Heart left ventricle (tissue), 16 donors: ENCODE measurements around the gene CHRD. TPM values are rescaled to one million over a fixed set of nuclear protein-coding genes. Genes with fewer than 3 reads are reported as not detected.

Source experiments
- ATAC-seq, 4 donors: fragments of 200-7000 bp; cut with Tn5 transposase; one replicate each; pipeline ENCODE4 v1.9.1; 2020 to 2022; ENCODE audit warnings: moderate library complexity in 4 of 4, mild to moderate bottlenecking in 3 of 4, moderate number of reproducible peaks in 1 of 4
- DNase-seq, 5 donors: peaks; one replicate each; pipeline ENCODE4 v3.0.0-alpha.2; 2020
- H3K27ac ChIP-seq, 12 donors: fragments of 200-600 bp; sonication (generic) in 4 of 12; one replicate each; pipeline versions ENCODE4 v1.5.0 to v1.8.0; 2016 to 2022; ENCODE audit warnings: mild to moderate bottlenecking in 2 of 12
- H3K27me3 ChIP-seq, 9 donors: fragments of 200-600 bp; sonication (generic) in 2 of 9; one replicate each; pipeline versions ENCODE4 v1.5.1 to v1.8.0; 2016 to 2022; ENCODE audit warnings: mild to moderate bottlenecking in 3 of 9
- H3K36me3 ChIP-seq, 9 donors: fragments of 200-600 bp; sonication (generic) in 2 of 9; one replicate each; pipeline versions ENCODE4 v1.5.0 to v1.8.0; 2018 to 2022; ENCODE audit warnings: mild to moderate bottlenecking in 2 of 9
- H3K4me1 ChIP-seq, 12 donors: fragments of 200-600 bp; sonication (generic) in 4 of 12; one replicate each; pipeline versions ENCODE4 v1.5.0 to v1.8.0; 2016 to 2022; ENCODE audit warnings: mild to moderate bottlenecking in 3 of 12
- H3K4me3 ChIP-seq, 12 donors: fragments of 200-600 bp; sonication (generic) in 4 of 12; one replicate each; pipeline versions ENCODE4 v1.5.0 to v1.8.0; 2017 to 2022; ENCODE audit warnings: mild to moderate bottlenecking in 9 of 12, moderate library complexity in 4 of 12
- H3K9me3 ChIP-seq, 12 donors: fragments of 200-600 bp; sonication (generic) in 4 of 12; one replicate each; pipeline versions ENCODE4 v1.5.0 to v1.8.0; 2016 to 2022; ENCODE audit warnings: mild to moderate bottlenecking in 1 of 12
- POLR2A ChIP-seq, 2 donors: fragments of 450-650 bp; IDR thresholded peaks; one replicate each; pipeline ENCODE4 v1.6.1; 2017; ENCODE audit warnings: antibody characterized with exemption in 2 of 2, mild to moderate bottlenecking in 2 of 2, moderate library complexity in 2 of 2
- WGBS, 4 donors: extraction: QIAGEN DNeasy Blood & Tissue Kit in 2 of 4; methylation state at CpG; one replicate each; pipeline versions ENCODE4 v1.1.5 to v1.1.7; 2013 to 2018; 5-methylcytosine and 5-hydroxymethylcytosine counted together
- intact Hi-C, 10 donors: fragments of 100-400 bp; cut with DNase I; formaldehyde crosslinking; loops; one replicate each; pipeline versions ENCODE4 v1.11.1 to v1.14.2; 2022
- polyA plus RNA-seq, 2 donors: library from polyadenylated mRNA; stranded (reverse); fragments of 200-250 nt; gene quantifications; one replicate each; pipeline ENCODE4 v1.2.3, GENCODE V29; 2013
- total RNA-seq, 9 donors: library from RNA; depleted of rRNA in 2 of 9; stranded (reverse); fragments of >200 nt in 2 of 9; fragmentation: NEBNext Ultra II Directional in 3 of 9; extraction: Animal tissue kit (Norgen Biotek cat#: 25700) in 3 of 9; gene quantifications; one replicate each; pipeline versions ENCODE4 v1.1.0 to v1.2.4, GENCODE V29; 2016 to 2023
- TF ChIP-seq, protein P1 (sequence below), 12 donors: fragments of 200-600 bp; sonication (generic) in 4 of 12; IDR thresholded peaks; one replicate each; pipeline versions ENCODE4 v1.5.0 to v1.8.0; 2018 to 2022; ENCODE audit warnings: antibody characterized with exemption in 12 of 12, mild to moderate bottlenecking in 5 of 12
- donor health status: ischemic (EF 13 %, LVEDD 7.1; RV severe dilation, severe dysfunction).
- donor health status: healthy with polysubstance abuse.
- donor health status: DM: no; HTN: yes; CAD: no.
- donor health status: DM: no; HTN: no; CAD: no.
- donor health status: ischemic (EF 25% LVEDD 6.9; RV normal size, moderate dysfunction).
- donor health status: ischemic (EF 25% LVEDD 5.7; RV mildly dilated, moderate dysfunction).
- donor health status: healthy.
- donor health status: DM: yes; HTN: yes; CAD: no.
- donor health status: ischemic (EF 35%, LVEDD 5.7; RV mildly dilated, moderate dysfunction).
- donor health status: nonischemic (EF 11% LVEDD 7.7; RV severe dilation, severe dysfunction).
- donor health status: DM: yes; HTN: yes; CAD: no.
- donor health status: PGD.
- donor health status: ischemic (EF 29% LVEDD 5.4; RV normal size, mild dysfunction).
- donor health status: nonischemic (EF 23%, LVEDD 6.1; RV moderate dilation, normal function).

The CHRD gene
- total and polyA plus RNA-seq, 11 donors: 2.0 to 7.4 (median 4.8) TPM

DNA sequence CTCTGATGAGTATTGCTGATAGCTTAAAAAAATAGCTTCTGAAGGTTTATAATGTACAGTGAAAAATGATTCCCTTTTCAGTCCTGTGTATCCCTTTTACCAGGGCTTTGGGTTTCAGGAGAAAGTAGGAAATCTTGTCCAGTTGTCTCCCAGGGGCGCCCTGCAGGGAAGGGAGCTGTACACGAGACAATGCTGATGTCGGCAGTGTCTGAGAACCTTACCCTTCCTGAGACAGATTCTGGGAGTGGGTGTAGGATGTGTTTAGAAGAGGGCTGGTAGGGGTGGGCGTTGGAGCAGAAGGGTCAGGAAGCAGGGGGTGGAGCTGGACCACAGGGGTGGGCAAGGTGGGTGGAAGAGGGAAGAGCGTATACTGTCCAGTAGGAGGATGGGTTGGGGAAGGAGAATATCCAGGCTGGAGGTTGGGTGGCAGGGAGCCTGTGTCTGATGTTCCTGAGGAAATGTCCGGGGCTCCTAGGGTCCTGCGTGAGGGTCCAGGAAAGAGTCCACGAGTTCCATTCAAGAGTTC lies 7.5 kb upstream of the CHRD start:
- Histone ChIP-seq H3K27me3 (peaks cover 0 to 15% (median 10%) of the 10 kb centered on the region in 9 donors), H3K9me3 (no peaks in the 10 kb centered on the region), H3K4me1 (peaks cover 0 to 32% (median 17%) of the 10 kb centered on the region in 12 donors), H3K4me3 (no peak overlapping the region), H3K36me3 (peaks cover 0 to 30% (median 19%) of the 10 kb centered on the region in 9 donors), H3K27ac (no peak overlapping the region)
- DNase-seq (no peak), ATAC-seq (no peak)
- 61 to 70% (median 64%) methylated on average over 8 of the region's 8 CpGs for WGBS, 4 donors
- intact Hi-C loops: loop anchor here (2.0 to 10.0 kb wide), 7 partner anchors 95 to 405 kb away; no protein-coding TSS in a partner anchor
- TF ChIP-seq, protein P1, sequence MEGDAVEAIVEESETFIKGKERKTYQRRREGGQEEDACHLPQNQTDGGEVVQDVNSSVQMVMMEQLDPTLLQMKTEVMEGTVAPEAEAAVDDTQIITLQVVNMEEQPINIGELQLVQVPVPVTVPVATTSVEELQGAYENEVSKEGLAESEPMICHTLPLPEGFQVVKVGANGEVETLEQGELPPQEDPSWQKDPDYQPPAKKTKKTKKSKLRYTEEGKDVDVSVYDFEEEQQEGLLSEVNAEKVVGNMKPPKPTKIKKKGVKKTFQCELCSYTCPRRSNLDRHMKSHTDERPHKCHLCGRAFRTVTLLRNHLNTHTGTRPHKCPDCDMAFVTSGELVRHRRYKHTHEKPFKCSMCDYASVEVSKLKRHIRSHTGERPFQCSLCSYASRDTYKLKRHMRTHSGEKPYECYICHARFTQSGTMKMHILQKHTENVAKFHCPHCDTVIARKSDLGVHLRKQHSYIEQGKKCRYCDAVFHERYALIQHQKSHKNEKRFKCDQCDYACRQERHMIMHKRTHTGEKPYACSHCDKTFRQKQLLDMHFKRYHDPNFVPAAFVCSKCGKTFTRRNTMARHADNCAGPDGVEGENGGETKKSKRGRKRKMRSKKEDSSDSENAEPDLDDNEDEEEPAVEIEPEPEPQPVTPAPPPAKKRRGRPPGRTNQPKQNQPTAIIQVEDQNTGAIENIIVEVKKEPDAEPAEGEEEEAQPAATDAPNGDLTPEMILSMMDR (IDR thresholded peaks at IDR 0.05): no peak
- no peak for TF ChIP-seq POLR2A (IDR thresholded peaks at IDR 0.05)

DNA sequence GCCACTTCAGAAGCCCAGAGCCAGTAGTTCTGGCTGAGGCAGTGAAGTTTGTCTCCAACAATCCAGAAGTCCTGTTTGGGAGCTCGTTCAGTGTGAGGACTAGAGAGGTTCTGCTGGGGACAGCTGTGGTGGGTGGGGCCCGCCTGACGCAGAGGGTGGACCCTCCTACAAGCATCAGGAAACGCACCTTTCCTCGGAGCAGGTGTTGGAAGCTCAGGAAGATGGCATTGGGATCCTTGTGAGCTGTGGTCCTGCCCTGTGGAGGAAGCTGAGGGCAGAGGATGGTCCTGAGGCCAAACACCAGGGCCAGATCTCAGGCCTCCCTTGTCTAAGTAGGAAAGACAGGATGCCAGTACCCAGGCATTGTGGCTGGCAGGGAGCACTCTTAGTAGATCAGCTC lies 6.9 kb upstream of the CHRD start:
- ATAC-seq (no peak), DNase-seq (no peak)
- peak overlapping the region in 1 of 12 donors; percentile 37 for H3K27ac ChIP-seq
- intact Hi-C loops: loop anchor here (2.0 to 10.0 kb wide), 7 partner anchors 94 to 404 kb away; no protein-coding TSS in a partner anchor
- WGBS, 4 donors: 57 to 71% (median 71%) methylated on average over 5 of the region's 5 CpGs
- peaks cover 0 to 17% (median 13%) of the 10 kb centered on the region in 9 donors for H3K27me3 ChIP-seq
- H3K4me1 ChIP-seq: peaks cover 0 to 35% (median 19%) of the 10 kb centered on the region in 12 donors
- TF ChIP-seq, protein P1 (IDR thresholded peaks at IDR 0.05): no peak
- no peak for TF ChIP-seq POLR2A (IDR thresholded peaks at IDR 0.05)
- H3K36me3 ChIP-seq: peaks cover 0 to 25% (median 15%) of the 10 kb centered on the region in 9 donors
- no peaks in the 10 kb centered on the region for H3K9me3 ChIP-seq
- no peak overlapping the region for H3K4me3 ChIP-seq

DNA sequence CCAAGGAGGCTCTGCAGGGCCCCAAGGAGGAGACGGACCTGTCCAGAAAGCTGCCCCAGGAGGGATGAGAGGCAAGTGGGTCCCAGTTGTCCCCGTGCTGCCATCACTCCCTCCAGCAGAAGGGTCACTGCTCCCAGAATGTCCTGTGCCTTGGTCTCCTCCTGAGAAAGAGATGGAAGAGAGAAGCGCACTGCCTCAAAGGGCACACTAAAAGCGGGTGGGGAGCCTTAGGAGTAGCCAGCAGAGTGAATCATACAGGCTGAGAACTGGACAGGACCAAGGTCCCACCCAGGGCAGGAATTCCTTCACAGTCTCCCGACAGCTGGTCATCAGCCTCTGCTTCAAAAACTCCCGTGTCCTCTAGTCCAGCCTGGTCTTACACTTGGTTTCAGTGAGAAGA lies 6.4 kb upstream of the CHRD start:
- Histone ChIP-seq H3K4me3 (no peak overlapping the region), H3K27me3 (peaks cover 0 to 22% (median 16%) of the 10 kb centered on the region in 9 donors), H3K36me3 (peaks cover 0 to 20% (median 9%) of the 10 kb centered on the region in 9 donors), H3K4me1 (peaks cover 0 to 35% (median 22%) of the 10 kb centered on the region in 12 donors), H3K9me3 (no peaks in the 10 kb centered on the region), H3K27ac (peak overlapping the region in 1 of 12 donors; percentile 37)
- WGBS, 4 donors: 72 to 83% (median 80%) methylated on average over 6 of the region's 6 CpGs
- DNase-seq: peak in 1 of 5 donors; percentile 47
- intact Hi-C loops: loop anchor here (2.0 to 10.0 kb wide), 7 partner anchors 94 to 404 kb away; no protein-coding TSS in a partner anchor
- TF ChIP-seq, protein P1 (IDR thresholded peaks at IDR 0.05): no peak
- TF ChIP-seq POLR2A (IDR thresholded peaks at IDR 0.05): no peak
- ATAC-seq: peak in 3 of 4 donors; percentile 55 to 66 (median 56)

DNA sequence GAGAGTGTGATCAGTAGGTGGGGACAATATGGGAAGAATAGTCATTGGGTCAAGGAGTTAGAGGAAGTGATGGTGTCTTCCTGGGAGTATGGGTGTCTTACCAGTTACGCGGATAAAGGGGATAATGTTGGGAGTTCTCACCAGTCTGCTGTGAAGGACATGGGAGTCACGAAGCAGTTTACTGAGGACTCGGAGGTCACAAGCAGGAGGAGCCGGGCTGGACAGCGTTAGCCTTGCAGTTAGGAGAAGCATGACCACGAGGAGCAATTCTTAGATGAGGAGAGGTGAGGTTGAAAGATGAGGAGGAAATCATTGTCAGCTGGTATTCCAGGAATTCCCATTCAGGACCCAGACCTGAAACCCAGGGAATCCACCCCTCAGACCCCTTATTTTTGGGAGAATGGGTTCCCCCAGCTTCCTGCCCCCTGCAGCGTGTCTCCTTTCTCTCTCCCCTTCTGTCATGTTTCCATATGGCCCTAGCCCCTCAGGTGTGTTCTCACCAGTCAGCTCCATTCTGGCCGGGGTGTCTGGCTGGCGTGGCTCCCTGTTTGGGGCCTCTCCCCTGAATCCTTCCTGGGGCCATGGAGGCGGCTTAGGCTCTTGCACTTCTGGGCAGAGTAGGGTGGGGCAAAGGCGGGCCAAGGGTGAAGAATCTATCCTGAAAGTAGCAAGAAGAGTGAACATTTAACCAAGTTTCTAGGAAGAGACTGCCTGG lies 4.0 kb upstream of the CHRD start:
- no peak overlapping the region for H3K4me3 ChIP-seq
- no peak for TF ChIP-seq POLR2A (IDR thresholded peaks at IDR 0.05)
- TF ChIP-seq, protein P1 (IDR thresholded peaks at IDR 0.05): no peak
- no peak overlapping the region for H3K27ac ChIP-seq
- no peaks in the 10 kb centered on the region for H3K9me3 ChIP-seq
- 79 to 88% (median 84%) methylated on average over 12 of the region's 12 CpGs for WGBS, 4 donors
- intact Hi-C loops: loop anchor here in 4 of 10 donors (5.0 to 10.0 kb wide), 3 partner anchors 139 to 399 kb away; no protein-coding TSS in a partner anchor
- DNase-seq (no peak), ATAC-seq (no peak)
- peaks cover 0 to 40% (median 23%) of the 10 kb centered on the region in 9 donors for H3K27me3 ChIP-seq
- H3K36me3 ChIP-seq: no peaks in the 10 kb centered on the region
- peaks cover 0 to 37% (median 22%) of the 10 kb centered on the region in 12 donors for H3K4me1 ChIP-seq
